ENCODE data around the gene FBXL19.
"Not testable (repeated sequence)": the region's sequence is repeated elsewhere in the genome, so short reads cannot be mapped to it uniquely, and the experiment has no call there.

Gene FBXL19

GRCh38 chr16:30923554-30924075, at the start of gene FBXL19:
Gene FBXL19 (plus strand): TSS chr16:30923572. CDS start chr16:30925755, 2,183 bp downstream.
- DNase-seq: no peak

GRCh38 chr16:30874244-30874820, 49.0 kb upstream of the FBXL19 start:
- no peak for DNase-seq

- DNase-seq: peak; percentile 75
Measured at GRCh38 chr16:30874821-30875717, 48.3 kb upstream of the FBXL19 start.

- peak; percentile 48 for DNase-seq
Measured at GRCh38 chr16:30875871-30876801, 47.2 kb upstream of the FBXL19 start.

- no peak for DNase-seq
Measured at GRCh38 chr16:30876867-30877266, 46.5 kb upstream of the FBXL19 start.

GRCh38 chr16:30882429-30883310, 40.7 kb upstream of the FBXL19 start:
- no peak for DNase-seq

GRCh38 chr16:30884760-30885159, 38.6 kb upstream of the FBXL19 start:
- no peak for DNase-seq

GRCh38 chr16:30885196-30885595, 38.2 kb upstream of the FBXL19 start:
- DNase-seq: no peak

- DNase-seq: no peak
Measured at GRCh38 chr16:30886145-30886544, 37.2 kb upstream of the FBXL19 start.

GRCh38 chr16:30887927-30888326, 35.4 kb upstream of the FBXL19 start:
- DNase-seq: no peak

GRCh38 chr16:30888856-30889499, 34.4 kb upstream of the FBXL19 start:
- no peak for DNase-seq

- DNase-seq: no peak
Measured at GRCh38 chr16:30889721-30890120, 33.7 kb upstream of the FBXL19 start.

- DNase-seq: not testable (repeated sequence)
Measured at GRCh38 chr16:30891043-30891823, 32.1 kb upstream of the FBXL19 start.

- DNase-seq: no peak
Measured at GRCh38 chr16:30892670-30893416, 30.5 kb upstream of the FBXL19 start.

- DNase-seq: no peak
Measured at GRCh38 chr16:30893417-30893743, 30.0 kb upstream of the FBXL19 start.

- peak; percentile 60 for DNase-seq
Measured at GRCh38 chr16:30893744-30894539, 29.4 kb upstream of the FBXL19 start, which contains the start of gene BCL7C. Gene BCL7C (minus strand): TSS chr16:30894077. CDS start chr16:30893944, 133 bp downstream.

GRCh38 chr16:30894540-30895368, 28.6 kb upstream of the FBXL19 start:
- no peak for DNase-seq
